Measurements from ENCODE around the gene ALAD. TPM values are rescaled to one million over a fixed set of nuclear protein-coding genes. Genes with fewer than 3 reads are reported as not detected.

The ALAD gene
- total RNA-seq, 1 experiment from 2014 or later, result 8.9 TPM

DNA sequence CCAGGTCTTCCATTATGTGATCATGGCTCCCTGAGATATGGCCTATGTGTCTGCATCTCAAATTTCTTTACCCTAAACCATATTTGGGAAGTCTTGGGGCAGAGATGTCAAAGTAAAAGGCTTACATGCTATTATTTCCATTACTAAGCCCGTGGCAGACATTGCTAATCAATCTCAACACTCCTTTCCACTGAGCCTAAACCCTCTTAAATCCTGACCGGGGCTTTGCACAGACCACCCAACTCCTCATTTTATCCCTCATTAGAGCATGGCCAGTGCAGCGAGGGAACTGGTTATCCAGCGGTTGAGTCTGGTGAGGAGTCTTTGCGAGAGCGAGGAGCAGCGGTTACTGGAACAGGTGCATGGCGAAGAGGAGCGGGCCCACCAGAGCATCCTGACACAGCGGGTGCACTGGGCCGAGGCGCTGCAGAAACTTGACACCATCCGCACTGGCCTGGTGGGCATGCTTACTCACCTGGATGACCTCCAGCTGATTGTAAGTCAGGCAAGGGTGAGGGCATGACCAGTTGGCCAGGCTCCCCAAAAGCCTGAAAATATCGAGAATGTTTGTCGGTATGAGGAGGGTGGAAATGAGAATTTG, 40.7 kb downstream of the ALAD start:
- no TSS peak for BruUV-seq (replicated peaks)
- in situ Hi-C loops (cut with HindIII; ENCODE audit: low pct_unique_long_range_greater_than_20kb, low sequenced_read_pairs) (no loop called here), intact Hi-C loops (cut with micrococcal nuclease; ENCODE audit: unreplicated experiment) (no loop called here)
- POLR2A ChIA-PET, result no interaction called here
- no peaks in the 10 kb centered on the region for H3K27me3 ChIP-seq (ENCODE audit: control insufficient read depth, insufficient read depth, low read length)
- no peak overlapping the region for H3K4me3 ChIP-seq (ENCODE audit: low read depth in 2 of 2, low read length in 2 of 2)
- H3K36me3 ChIP-seq (ENCODE audit: control insufficient read depth, insufficient read depth, low read length), result no peaks in the 10 kb centered on the region
- H3K9me3 ChIP-seq (ENCODE audit: control insufficient read depth, insufficient read depth, low read depth, low read length), result no peaks in the 10 kb centered on the region
- ATAC-seq, result no peak
- no peak overlapping the region for H3K27ac ChIP-seq (ENCODE audit: low read length)
- H3K4me1 ChIP-seq (ENCODE audit: control insufficient read depth, insufficient read depth, low read length), result peaks cover 5% of the 10 kb centered on the region; the same call in 1 of the 2 replicates
- TF ChIP-seq SIN3A (IDR thresholded peaks at IDR 0.05; ENCODE audit: borderline replicate concordance, insufficient read depth, low read depth, low read length) (no peak), TCF7L2 (IDR thresholded peaks at IDR 0.05; ENCODE audit: low read depth, low read length) (no peak), POLR2AphosphoS5 (IDR thresholded peaks at IDR 0.05; ENCODE audit: low read depth, low read length) (no peak)
- TF ChIP-seq, protein P1, sequence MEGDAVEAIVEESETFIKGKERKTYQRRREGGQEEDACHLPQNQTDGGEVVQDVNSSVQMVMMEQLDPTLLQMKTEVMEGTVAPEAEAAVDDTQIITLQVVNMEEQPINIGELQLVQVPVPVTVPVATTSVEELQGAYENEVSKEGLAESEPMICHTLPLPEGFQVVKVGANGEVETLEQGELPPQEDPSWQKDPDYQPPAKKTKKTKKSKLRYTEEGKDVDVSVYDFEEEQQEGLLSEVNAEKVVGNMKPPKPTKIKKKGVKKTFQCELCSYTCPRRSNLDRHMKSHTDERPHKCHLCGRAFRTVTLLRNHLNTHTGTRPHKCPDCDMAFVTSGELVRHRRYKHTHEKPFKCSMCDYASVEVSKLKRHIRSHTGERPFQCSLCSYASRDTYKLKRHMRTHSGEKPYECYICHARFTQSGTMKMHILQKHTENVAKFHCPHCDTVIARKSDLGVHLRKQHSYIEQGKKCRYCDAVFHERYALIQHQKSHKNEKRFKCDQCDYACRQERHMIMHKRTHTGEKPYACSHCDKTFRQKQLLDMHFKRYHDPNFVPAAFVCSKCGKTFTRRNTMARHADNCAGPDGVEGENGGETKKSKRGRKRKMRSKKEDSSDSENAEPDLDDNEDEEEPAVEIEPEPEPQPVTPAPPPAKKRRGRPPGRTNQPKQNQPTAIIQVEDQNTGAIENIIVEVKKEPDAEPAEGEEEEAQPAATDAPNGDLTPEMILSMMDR (IDR thresholded peaks at IDR 0.05), result no peak
- TF ChIP-seq, protein P2, sequence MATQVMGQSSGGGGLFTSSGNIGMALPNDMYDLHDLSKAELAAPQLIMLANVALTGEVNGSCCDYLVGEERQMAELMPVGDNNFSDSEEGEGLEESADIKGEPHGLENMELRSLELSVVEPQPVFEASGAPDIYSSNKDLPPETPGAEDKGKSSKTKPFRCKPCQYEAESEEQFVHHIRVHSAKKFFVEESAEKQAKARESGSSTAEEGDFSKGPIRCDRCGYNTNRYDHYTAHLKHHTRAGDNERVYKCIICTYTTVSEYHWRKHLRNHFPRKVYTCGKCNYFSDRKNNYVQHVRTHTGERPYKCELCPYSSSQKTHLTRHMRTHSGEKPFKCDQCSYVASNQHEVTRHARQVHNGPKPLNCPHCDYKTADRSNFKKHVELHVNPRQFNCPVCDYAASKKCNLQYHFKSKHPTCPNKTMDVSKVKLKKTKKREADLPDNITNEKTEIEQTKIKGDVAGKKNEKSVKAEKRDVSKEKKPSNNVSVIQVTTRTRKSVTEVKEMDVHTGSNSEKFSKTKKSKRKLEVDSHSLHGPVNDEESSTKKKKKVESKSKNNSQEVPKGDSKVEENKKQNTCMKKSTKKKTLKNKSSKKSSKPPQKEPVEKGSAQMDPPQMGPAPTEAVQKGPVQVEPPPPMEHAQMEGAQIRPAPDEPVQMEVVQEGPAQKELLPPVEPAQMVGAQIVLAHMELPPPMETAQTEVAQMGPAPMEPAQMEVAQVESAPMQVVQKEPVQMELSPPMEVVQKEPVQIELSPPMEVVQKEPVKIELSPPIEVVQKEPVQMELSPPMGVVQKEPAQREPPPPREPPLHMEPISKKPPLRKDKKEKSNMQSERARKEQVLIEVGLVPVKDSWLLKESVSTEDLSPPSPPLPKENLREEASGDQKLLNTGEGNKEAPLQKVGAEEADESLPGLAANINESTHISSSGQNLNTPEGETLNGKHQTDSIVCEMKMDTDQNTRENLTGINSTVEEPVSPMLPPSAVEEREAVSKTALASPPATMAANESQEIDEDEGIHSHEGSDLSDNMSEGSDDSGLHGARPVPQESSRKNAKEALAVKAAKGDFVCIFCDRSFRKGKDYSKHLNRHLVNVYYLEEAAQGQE (IDR thresholded peaks at IDR 0.05; ENCODE audit: insufficient read depth in 1 of 2, low read depth in 2 of 2, low read length in 1 of 2), result no peak
- DNase-seq (ENCODE audit: low read depth, low spot score), result no peak
- CTCF ChIA-PET, result no interaction called here

- H3K27me3 ChIP-seq (ENCODE audit: control insufficient read depth, insufficient read depth, low read length), result no peaks in the 10 kb centered on the region
- H3K4me3 ChIP-seq (ENCODE audit: low read depth in 2 of 2, low read length in 2 of 2), result no peak overlapping the region
- BruUV-seq (replicated peaks), result no TSS peak
- intact Hi-C loops (cut with micrococcal nuclease; ENCODE audit: unreplicated experiment), result no loop called here
- H3K36me3 ChIP-seq (ENCODE audit: control insufficient read depth, insufficient read depth, low read length), result no peaks in the 10 kb centered on the region
- no peak overlapping the region for H3K27ac ChIP-seq (ENCODE audit: low read length)
- no peak for DNase-seq (ENCODE audit: low read depth, low spot score)
- TF ChIP-seq, protein P2 (IDR thresholded peaks at IDR 0.05; ENCODE audit: insufficient read depth in 1 of 2, low read depth in 2 of 2, low read length in 1 of 2), result no peak
- TF ChIP-seq, protein P1 (IDR thresholded peaks at IDR 0.05), result no peak
- TF ChIP-seq TCF7L2 (IDR thresholded peaks at IDR 0.05; ENCODE audit: low read depth, low read length), result no peak
- TF ChIP-seq SIN3A (IDR thresholded peaks at IDR 0.05; ENCODE audit: borderline replicate concordance, insufficient read depth, low read depth, low read length), result no peak
- no peak for TF ChIP-seq POLR2AphosphoS5 (IDR thresholded peaks at IDR 0.05; ENCODE audit: low read depth, low read length)
- ChIA-PET POLR2A (no interaction called here), CTCF (interaction anchor here (0.7 kb wide), 1 partner anchor 181 kb away, joined by 4 read pairs; no protein-coding TSS in a partner anchor)
- ATAC-seq, result no peak
- peaks cover 5% of the 10 kb centered on the region; the same call in 1 of the 2 replicates for H3K4me1 ChIP-seq (ENCODE audit: control insufficient read depth, insufficient read depth, low read length)
- H3K9me3 ChIP-seq (ENCODE audit: control insufficient read depth, insufficient read depth, low read depth, low read length), result no peaks in the 10 kb centered on the region
- in situ Hi-C loops (cut with HindIII; ENCODE audit: low pct_unique_long_range_greater_than_20kb, low sequenced_read_pairs), result no loop called here
Observed at GRCh38 chr9:113359385-113359784, 41.7 kb downstream of the ALAD start.

All from Panc1 (cell line).